Mammary epithelial cell (primary cell): Measurements from ENCODE around the gene C16orf74.

Experiments
- EZH2 ChIP-seq: IDR thresholded peaks from 2 replicates; pipeline ENCODE4 v1.6.1; 2012; ENCODE audit warnings: low read length, inconsistent platforms, borderline replicate concordance
- TF ChIP-seq, protein P1 (sequence below), 2 donors: IDR thresholded peaks in 1 of 2; conservative IDR thresholded peaks in 1 of 2; 2 replicates each; pipeline ENCODE4 v1.5.1; 2011 to 2012; ENCODE audit warnings: inconsistent platforms in 2 of 2, low read length in 2 of 2, mild to moderate bottlenecking in 2 of 2, control low read depth in 1 of 2, low read depth in 1 of 2; ENCODE audit not compliant: insufficient read depth in 1 of 2; ENCODE audit errors: extremely low read depth in 1 of 2

DNA sequence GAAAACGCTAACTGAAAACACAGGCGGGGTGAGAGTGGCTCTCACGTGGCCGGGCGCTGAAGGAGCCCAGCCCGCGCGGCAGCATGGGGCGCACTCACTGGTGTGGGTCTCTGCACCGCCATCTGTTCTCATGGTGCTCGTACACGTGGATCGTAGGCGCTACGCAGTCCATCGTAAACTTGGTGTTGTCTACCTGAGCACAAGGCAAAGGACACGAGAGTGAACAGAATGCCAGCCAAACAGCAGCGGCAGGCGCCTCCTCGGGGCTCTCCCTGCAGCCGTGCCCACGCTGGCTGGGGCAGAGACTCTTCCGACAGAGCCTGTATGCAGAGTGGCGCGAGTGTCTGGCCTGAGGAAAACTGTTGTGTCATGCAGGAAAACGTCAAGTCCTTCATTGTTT lies 29.4 kb upstream of the C16orf74 start:
- TF ChIP-seq, protein P1, sequence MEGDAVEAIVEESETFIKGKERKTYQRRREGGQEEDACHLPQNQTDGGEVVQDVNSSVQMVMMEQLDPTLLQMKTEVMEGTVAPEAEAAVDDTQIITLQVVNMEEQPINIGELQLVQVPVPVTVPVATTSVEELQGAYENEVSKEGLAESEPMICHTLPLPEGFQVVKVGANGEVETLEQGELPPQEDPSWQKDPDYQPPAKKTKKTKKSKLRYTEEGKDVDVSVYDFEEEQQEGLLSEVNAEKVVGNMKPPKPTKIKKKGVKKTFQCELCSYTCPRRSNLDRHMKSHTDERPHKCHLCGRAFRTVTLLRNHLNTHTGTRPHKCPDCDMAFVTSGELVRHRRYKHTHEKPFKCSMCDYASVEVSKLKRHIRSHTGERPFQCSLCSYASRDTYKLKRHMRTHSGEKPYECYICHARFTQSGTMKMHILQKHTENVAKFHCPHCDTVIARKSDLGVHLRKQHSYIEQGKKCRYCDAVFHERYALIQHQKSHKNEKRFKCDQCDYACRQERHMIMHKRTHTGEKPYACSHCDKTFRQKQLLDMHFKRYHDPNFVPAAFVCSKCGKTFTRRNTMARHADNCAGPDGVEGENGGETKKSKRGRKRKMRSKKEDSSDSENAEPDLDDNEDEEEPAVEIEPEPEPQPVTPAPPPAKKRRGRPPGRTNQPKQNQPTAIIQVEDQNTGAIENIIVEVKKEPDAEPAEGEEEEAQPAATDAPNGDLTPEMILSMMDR (conservative IDR thresholded peaks at IDR 0.05 in 1 of 2, IDR thresholded peaks at IDR 0.05 in 1 of 2; ENCODE audit: extremely low read depth in 1 of 2, insufficient read depth in 1 of 2, low read depth in 1 of 2, low read length in 2 of 2) = no peak
- TF ChIP-seq EZH2 = no peak
